ENCODE data around the gene NTN3. TPM values are rescaled to one million over a fixed set of nuclear protein-coding genes. Genes with fewer than 3 reads are reported as not detected.

Gene NTN3
- total RNA-seq, 1 experiment from 2014 or later: not detected

GRCh38 chr16:2450975-2451381 lies 20.1 kb upstream of the NTN3 start:
- peaks cover 32% of the 10 kb centered on the region for H3K36me3 Mint-ChIP-seq (ENCODE audit: insufficient read depth, unreplicated experiment)
- ChIA-PET POLR2A (no interaction called here), CTCF (no interaction called here)
- DNase-seq (ENCODE audit: unreplicated experiment): no peak
- H3K4me3 Mint-ChIP-seq (ENCODE audit: unreplicated experiment): no peak overlapping the region
- no TSS peak for BruUV-seq (replicated peaks)
- H3K4me1 Mint-ChIP-seq (ENCODE audit: insufficient read depth, unreplicated experiment): peaks cover 6% of the 10 kb centered on the region
- H3K27ac Mint-ChIP-seq (ENCODE audit: low read depth, unreplicated experiment): no peak overlapping the region
- no peaks in the 10 kb centered on the region for H3K27me3 Mint-ChIP-seq (ENCODE audit: insufficient read depth, unreplicated experiment)
- H3K9me3 Mint-ChIP-seq (ENCODE audit: unreplicated experiment): no peaks in the 10 kb centered on the region
- intact Hi-C loops (cut with micrococcal nuclease): no loop called here
- TF ChIP-seq, protein P1, sequence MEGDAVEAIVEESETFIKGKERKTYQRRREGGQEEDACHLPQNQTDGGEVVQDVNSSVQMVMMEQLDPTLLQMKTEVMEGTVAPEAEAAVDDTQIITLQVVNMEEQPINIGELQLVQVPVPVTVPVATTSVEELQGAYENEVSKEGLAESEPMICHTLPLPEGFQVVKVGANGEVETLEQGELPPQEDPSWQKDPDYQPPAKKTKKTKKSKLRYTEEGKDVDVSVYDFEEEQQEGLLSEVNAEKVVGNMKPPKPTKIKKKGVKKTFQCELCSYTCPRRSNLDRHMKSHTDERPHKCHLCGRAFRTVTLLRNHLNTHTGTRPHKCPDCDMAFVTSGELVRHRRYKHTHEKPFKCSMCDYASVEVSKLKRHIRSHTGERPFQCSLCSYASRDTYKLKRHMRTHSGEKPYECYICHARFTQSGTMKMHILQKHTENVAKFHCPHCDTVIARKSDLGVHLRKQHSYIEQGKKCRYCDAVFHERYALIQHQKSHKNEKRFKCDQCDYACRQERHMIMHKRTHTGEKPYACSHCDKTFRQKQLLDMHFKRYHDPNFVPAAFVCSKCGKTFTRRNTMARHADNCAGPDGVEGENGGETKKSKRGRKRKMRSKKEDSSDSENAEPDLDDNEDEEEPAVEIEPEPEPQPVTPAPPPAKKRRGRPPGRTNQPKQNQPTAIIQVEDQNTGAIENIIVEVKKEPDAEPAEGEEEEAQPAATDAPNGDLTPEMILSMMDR (IDR thresholded peaks at IDR 0.05; ENCODE audit: unreplicated experiment): no peak

- no peaks in the 10 kb centered on the region for H3K9me3 Mint-ChIP-seq (ENCODE audit: unreplicated experiment)
- CTCF ChIA-PET: interaction anchor here (1.1 kb wide), 1 partner anchor 21 kb away, joined by 6 read pairs; no protein-coding TSS in a partner anchor
- peaks cover 35% of the 10 kb centered on the region for H3K36me3 Mint-ChIP-seq (ENCODE audit: insufficient read depth, unreplicated experiment)
Measured at GRCh38 chr16:2451851-2452320, 19.2 kb upstream of the NTN3 start.

GRCh38 chr16:2452650-2453049 lies 18.4 kb upstream of the NTN3 start:
- intact Hi-C loops (cut with micrococcal nuclease): no loop called here
- BruUV-seq (replicated peaks): no TSS peak
- Mint-ChIP-seq H3K27me3 (ENCODE audit: insufficient read depth, unreplicated experiment) (no peaks in the 10 kb centered on the region), H3K9me3 (ENCODE audit: unreplicated experiment) (no peaks in the 10 kb centered on the region), H3K36me3 (ENCODE audit: insufficient read depth, unreplicated experiment) (peaks cover 31% of the 10 kb centered on the region), H3K27ac (ENCODE audit: low read depth, unreplicated experiment) (no peak overlapping the region), H3K4me1 (ENCODE audit: insufficient read depth, unreplicated experiment) (peaks cover 6% of the 10 kb centered on the region), H3K4me3 (ENCODE audit: unreplicated experiment) (no peak overlapping the region)
- DNase-seq (ENCODE audit: unreplicated experiment): no peak
- CTCF ChIA-PET: no interaction called here
- TF ChIP-seq, protein P1 (IDR thresholded peaks at IDR 0.05; ENCODE audit: unreplicated experiment): no peak
- POLR2A ChIA-PET: no interaction called here

More at GRCh38 chr16:2451851-2452320, 19.2 kb upstream of the NTN3 start:
- no peak overlapping the region for H3K27ac Mint-ChIP-seq (ENCODE audit: low read depth, unreplicated experiment)
- no peak for DNase-seq (ENCODE audit: unreplicated experiment)
- peaks cover 6% of the 10 kb centered on the region for H3K4me1 Mint-ChIP-seq (ENCODE audit: insufficient read depth, unreplicated experiment)
- TF ChIP-seq, protein P1 (IDR thresholded peaks at IDR 0.05; ENCODE audit: unreplicated experiment): no peak
- BruUV-seq (replicated peaks): no TSS peak
- no peak overlapping the region for H3K4me3 Mint-ChIP-seq (ENCODE audit: unreplicated experiment)
- no peaks in the 10 kb centered on the region for H3K27me3 Mint-ChIP-seq (ENCODE audit: insufficient read depth, unreplicated experiment)
- intact Hi-C loops (cut with micrococcal nuclease): no loop called here
- POLR2A ChIA-PET: no interaction called here

DNA sequence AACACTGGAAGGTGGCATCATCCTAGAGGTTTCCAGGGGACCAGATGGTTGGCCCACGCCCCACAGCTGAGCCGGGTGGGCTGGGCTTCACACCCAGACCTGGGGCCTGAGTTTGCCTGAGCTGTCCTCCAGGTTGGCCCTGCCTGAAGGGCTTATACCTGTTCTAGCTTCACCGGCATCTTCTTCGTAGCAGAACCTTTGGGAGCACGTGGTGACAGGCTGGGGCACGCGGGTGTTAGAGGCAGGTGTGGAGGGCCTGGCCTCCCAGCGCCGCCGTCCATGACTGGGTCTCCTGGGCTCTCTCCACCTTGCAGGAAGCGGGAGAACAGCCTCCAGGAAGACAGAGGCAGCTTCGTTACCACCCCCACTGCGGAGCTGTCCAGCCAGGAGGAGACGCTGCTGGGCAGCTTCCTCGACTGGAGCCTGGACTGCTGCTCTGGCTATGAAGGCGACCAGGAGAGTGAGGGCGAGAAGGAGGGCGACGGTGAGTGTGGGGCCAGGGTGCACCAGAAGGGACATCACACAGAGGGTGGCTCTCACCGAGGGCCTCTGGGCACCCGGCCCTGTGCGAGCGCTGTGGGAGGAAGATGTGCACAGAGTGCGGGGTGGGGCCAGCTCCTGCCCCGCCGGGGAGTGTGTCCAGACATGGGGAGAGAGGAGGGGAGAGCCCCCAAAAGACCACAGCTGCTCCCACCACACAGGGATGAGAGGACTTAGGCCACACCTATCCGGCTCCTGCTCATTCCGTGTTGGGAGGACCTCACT lies 15.8 kb upstream of the NTN3 start:
- no peak for DNase-seq (ENCODE audit: unreplicated experiment)
- H3K36me3 Mint-ChIP-seq (ENCODE audit: insufficient read depth, unreplicated experiment): peaks cover 27% of the 10 kb centered on the region
- intact Hi-C loops (cut with micrococcal nuclease): no loop called here
- TF ChIP-seq, protein P1 (IDR thresholded peaks at IDR 0.05; ENCODE audit: unreplicated experiment): no peak
- H3K4me3 Mint-ChIP-seq (ENCODE audit: unreplicated experiment): no peak overlapping the region
- ChIA-PET POLR2A (no interaction called here), CTCF (interaction anchor here (0.7 kb wide), 1 partner anchor 12 kb away, joined by 3 read pairs; no protein-coding TSS in a partner anchor)
- H3K27ac Mint-ChIP-seq (ENCODE audit: low read depth, unreplicated experiment): no peak overlapping the region
- no TSS peak for BruUV-seq (replicated peaks)
- H3K27me3 Mint-ChIP-seq (ENCODE audit: insufficient read depth, unreplicated experiment): no peaks in the 10 kb centered on the region
- H3K4me1 Mint-ChIP-seq (ENCODE audit: insufficient read depth, unreplicated experiment): peaks cover 7% of the 10 kb centered on the region
- no peaks in the 10 kb centered on the region for H3K9me3 Mint-ChIP-seq (ENCODE audit: unreplicated experiment)
